Measurements from ENCODE around the gene MED12.

- TF ChIP-seq CTCF (IDR thresholded peaks at IDR 0.05; ENCODE audit: low read length): no peak
- no peak for TF ChIP-seq EZH2phosphoT487 (IDR thresholded peaks at IDR 0.05; ENCODE audit: low read length)
- TF ChIP-seq EZH2 (optimal IDR thresholded peaks at IDR 0.05; ENCODE audit: low read depth, low read length): no peak
These were observed 63.1 kb downstream of the MED12 start for GRCh38 chrX:71181558-71181909.
